Endometrial microvascular endothelial cells (primary cell): ENCODE results near the gene LBR. TPM values are rescaled to one million over a fixed set of nuclear protein-coding genes. Genes with fewer than 3 reads are reported as not detected.
"Not testable (repeated sequence)": the region's sequence is repeated elsewhere in the genome, so short reads cannot be mapped to it uniquely, and the experiment has no call there.

ENCODE experiments used
- in situ Hi-C: cut with HindIII; loops from 2 replicates; pipeline ENCODE4 v1.10.0; 2017; ENCODE audit warnings: low sequenced_read_pairs, low pct_unique_long_range_greater_than_20kb; ENCODE audit errors: inconsistent ontology term
- total RNA-seq: library from RNA; depleted of rRNA; stranded (reverse); fragments of >200 nt; gene quantifications from one replicate; pipeline ENCODE4 v1.2.3, GENCODE V29; 2015; ENCODE audit errors: inconsistent ontology term

LBR gene
- total RNA-seq, 1 donor from 2014 or later, result 94.3 TPM

- in situ Hi-C loops, result no loop called here
These were observed 18.8 kb downstream of the LBR start for GRCh38 chr1:225409051-225409450.

DNA sequence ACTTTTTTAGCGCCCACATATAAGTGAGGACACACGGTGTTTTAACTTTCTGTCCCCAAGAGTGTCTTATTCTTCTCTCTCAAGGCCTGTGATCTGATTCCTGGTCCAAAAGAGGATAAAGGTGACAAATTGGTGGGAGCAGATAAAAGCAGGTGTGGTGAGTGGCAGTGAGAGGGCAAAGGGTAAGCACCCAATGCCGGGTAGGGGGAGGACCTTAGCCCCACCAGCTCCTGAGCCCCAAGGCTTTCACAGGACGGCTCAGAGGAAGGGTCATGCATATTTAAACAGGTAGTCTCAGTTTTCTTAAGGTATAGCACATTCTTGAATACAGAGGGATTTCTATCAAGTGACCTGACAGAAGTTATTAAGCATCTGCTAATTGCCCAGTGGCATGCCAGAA is 19.6 kb downstream of the LBR start:
- in situ Hi-C loops, result no loop called here

- in situ Hi-C loops, result no loop called here
These were observed 20.1 kb downstream of the LBR start for GRCh38 chr1:225407755-225408154.

DNA sequence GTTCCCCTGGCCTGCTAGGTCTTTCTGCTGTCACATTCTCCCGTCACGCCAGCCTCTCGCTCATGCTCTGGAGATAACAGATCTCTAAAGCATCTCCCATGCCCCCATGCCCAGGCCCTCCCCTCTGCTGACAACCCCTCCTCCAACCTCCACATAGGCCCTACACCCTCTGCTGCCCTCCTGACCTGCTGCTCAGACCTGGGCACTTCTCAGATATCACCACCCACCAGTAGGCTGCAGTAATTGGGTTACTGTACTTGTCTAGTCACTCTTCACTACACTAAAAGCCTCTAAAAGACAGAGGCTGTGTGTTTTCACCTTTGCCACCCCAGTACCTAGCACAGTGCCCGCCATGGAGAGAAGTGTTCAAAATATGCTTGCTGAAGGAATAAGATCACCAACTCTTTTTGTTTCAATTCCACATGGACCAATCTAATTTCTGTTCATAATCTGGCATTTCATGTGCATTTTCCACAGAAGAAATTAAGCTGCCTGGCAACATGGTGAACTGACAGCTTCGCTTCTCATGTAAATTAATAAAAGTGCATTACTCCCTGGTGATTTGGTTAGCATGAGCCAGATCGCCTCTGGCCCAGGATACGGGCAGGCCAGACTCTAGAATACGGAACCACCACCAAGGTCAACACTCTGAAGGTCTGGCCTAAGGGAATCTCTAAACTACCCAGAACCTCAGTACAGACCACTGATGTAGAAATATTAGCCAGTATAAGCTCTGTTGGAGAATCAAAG is 20.7 kb downstream of the LBR start:
- in situ Hi-C loops, result no loop called here

GRCh38 chr1:225400968-225401367 is 26.9 kb downstream of the LBR start:
- in situ Hi-C loops, result no loop called here

GRCh38 chr1:225396357-225396756 is 31.5 kb downstream of the LBR start:
- in situ Hi-C loops, result no loop called here

- in situ Hi-C loops, result no loop called here
These were observed 38.0 kb downstream of the LBR start for GRCh38 chr1:225389843-225390242.

- in situ Hi-C loops, result no loop called here
These were observed 39.5 kb downstream of the LBR start for GRCh38 chr1:225388372-225388771.

- in situ Hi-C loops, result not testable (repeated sequence)
These were observed 41.0 kb downstream of the LBR start for GRCh38 chr1:225386860-225387259.

GRCh38 chr1:225380691-225381090 is 47.1 kb downstream of the LBR start:
- in situ Hi-C loops, result no loop called here

GRCh38 chr1:225378880-225379279 is 49.0 kb downstream of the LBR start:
- in situ Hi-C loops, result no loop called here

GRCh38 chr1:225374996-225375395 is 52.8 kb downstream of the LBR start:
- in situ Hi-C loops, result no loop called here

DNA sequence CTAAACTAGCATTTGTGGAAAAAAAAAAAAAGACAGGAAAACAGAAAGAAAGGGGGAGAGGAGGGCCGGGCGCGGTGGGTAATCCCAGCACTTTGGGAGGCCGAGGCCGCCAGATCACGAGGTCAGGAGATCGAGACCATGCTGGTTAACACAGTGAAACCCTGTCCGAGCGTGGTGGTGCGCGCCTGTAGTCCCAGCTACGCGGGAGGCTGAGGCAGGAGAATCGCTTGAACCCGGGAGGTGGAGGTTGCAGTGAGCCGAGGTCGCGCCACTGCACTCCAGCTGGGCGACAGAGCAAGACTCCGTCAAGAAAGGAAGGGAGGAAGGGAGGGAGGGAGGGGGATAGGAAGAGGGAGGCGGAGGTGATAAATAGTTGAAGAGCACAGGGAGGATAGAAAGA is 54.7 kb downstream of the LBR start:
- in situ Hi-C loops, result no loop called here

DNA sequence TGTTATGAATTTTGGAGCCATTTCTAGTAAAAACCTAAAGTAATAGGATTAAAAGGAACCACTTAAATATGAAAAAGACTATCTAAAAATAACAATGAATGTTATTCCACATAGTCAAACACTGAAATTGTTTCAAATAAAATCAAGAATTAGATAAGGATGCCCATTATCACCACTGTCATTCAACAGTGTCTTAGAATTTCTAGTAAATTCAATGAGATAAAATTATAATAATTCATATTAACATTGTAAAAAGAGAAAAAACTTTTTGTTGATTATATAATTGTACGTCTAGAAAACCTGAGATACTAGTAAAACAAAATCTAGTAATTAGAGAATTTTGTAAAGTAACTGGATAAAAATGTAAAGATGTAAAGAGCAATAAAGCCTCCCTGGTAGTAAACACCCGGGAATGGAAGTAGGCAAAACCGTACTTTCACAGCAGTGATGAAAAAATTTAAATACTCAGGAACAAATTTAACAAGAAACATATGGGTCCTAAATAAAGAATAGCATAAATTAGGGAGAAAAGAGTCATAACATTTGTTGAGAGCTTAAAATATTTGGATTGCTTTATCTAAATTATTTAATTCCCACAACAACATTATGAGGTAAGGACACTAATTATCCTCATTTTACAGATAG is 56.4 kb downstream of the LBR start:
- in situ Hi-C loops, result no loop called here

GRCh38 chr1:225368036-225368552 is 59.7 kb downstream of the LBR start:
- in situ Hi-C loops, result no loop called here

GRCh38 chr1:225366552-225366951 is 61.3 kb downstream of the LBR start:
- in situ Hi-C loops, result no loop called here

DNA sequence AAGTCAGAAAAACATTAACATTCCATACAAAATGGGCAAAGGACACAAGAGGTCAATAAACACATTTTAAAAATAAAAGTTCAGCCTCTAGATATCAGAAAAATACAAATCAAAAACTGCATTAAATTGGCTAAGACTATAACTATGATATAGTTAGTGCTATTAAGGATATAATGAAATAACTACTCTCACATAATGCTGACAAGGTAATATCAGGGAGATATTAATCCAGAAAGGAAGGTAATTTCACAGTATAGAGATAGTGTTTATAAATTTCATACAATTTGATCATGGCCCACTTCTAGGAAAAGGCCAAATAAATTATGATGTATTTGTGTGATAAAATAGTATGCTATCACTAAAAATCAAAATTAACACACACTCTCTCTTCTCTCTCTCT is 61.8 kb downstream of the LBR start:
- in situ Hi-C loops, result no loop called here

GRCh38 chr1:225364439-225364838 is 63.4 kb downstream of the LBR start:
- in situ Hi-C loops, result no loop called here

- in situ Hi-C loops, result no loop called here
These were observed 65.0 kb downstream of the LBR start for GRCh38 chr1:225362805-225363204.

- in situ Hi-C loops, result no loop called here
These were observed 66.7 kb downstream of the LBR start for GRCh38 chr1:225361176-225361575.
